HG03196 (cell line): Measurements from ENCODE around the gene SLC9A8.

Experiments
- ATAC-seq: cut with Tn5 transposase; IDR thresholded peaks from one replicate; pipeline ENCODE4 v1.9.1; 2021; ENCODE audit not compliant: unreplicated experiment

SLC9A8 gene

GRCh38 chr20:49874696-49875095 lies 62.1 kb downstream of the SLC9A8 start:
- ATAC-seq, result no peak

- no peak for ATAC-seq
Observed at GRCh38 chr20:49877386-49877921, 64.8 kb downstream of the SLC9A8 start.

GRCh38 chr20:49878977-49879376 lies 66.3 kb downstream of the SLC9A8 start:
- ATAC-seq, result no peak

GRCh38 chr20:49880177-49880576 lies 67.5 kb downstream of the SLC9A8 start:
- ATAC-seq, result no peak

DNA sequence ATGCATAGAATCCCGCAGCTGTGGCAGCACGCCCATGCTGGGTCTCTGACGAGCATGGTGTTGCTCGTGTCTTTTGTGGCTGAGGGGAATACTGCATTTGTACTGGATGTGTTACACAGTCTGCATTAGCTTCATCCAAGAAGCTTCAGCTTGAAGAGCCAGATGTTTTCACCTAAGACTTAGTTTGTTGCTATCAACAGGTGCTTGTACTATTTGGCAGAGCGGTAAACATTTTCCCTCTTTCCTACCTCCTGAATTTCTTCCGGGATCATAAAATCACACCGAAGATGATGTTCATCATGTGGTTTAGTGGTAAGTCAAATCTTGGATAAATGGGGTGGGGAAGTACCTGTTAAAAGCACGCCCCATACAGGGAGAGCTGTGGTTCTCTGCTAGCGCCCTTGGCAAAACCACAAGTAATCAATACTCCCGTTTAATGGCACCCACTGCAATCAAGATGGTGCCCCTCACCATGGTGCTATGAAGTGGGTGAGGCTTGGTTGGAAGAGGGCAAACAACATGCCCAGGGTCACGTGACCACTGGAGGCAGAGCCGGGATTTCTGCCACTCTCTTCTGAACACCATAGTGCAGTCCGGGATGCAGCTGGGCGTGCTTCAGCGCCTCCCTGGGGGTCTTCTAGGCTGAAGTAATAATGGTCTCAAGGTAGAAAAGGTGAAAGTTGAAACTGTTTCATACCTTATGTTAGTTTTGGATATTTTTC lies 68.3 kb downstream of the SLC9A8 start:
- ATAC-seq, result no peak

DNA sequence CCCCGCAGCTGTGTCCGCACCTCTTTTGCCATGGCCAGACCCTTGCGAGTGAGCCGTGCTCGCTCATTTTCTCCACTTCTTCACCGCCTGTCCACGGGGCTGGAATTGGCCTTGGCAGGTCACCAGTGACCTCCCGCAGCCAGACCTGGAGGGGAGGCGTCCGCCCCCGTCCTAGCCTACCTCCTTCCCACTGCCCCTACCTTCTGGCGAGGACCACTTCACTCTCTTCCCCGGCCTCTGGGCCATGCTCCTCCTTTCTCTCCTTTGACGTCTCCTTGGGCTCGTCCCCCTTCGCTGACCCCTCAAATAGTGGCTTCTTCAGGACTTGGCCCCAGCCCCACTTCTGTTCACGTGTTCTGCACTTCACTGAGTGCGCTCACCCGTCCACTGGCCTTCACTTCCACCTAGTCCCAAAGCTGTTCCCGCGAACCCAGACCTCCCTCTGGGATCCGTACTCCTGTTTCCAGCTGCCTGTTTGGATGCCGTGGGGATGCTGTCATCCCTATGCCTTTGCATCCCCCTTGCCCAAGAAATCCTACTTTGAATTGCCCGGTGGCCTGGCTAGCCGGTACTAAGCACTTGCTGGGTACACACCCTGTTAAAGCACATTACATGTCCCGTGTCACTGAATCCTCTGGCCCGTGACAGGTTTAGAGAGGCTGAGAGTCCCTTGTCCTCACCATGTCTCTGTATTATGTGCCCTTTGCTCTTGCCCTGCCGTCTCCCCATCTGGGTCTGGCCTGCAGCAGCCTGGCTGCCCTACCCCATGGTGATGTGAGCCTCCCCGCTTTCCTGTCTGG lies 69.7 kb downstream of the SLC9A8 start:
- no peak for ATAC-seq

- ATAC-seq, result no peak
Observed at GRCh38 chr20:49883246-49883802, 70.7 kb downstream of the SLC9A8 start.

DNA sequence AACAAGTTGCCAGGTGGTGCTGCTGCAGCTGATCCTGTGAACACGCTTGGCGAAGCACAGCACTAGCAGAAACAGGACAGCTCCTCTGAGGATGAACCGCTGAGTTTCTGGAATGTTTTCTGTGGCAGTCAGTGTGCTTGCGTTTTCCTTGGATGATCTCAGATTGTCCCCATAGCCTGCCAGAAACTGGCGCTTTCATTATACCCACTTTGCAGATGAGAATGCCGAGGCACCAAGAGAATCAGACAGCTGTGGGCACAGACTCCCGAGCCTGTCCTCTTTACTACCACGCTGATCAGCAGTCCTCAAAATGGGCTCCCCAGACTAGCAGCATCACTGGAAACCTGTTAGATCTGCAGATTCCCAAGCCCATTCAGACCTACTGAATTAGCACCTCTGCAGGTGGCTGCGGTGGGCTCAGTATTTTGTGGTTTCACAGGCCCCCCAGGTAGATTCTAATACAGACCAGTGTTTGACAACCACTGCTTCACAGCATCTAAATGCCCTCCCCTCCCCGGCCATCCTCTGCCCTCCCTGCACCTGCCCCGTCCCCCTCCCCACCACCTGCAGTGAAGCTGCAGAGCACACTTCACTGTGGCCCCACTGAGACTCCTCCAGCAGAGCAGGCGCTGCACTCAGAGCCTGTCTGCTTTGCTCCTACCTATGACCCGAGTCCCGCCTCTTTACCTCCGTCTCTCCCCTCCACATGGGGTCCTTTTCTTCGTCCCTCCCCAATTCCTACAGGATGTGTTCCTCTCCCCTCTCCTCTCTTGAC lies 73.1 kb downstream of the SLC9A8 start:
- no peak for ATAC-seq

GRCh38 chr20:49886571-49887213 lies 74.1 kb downstream of the SLC9A8 start:
- ATAC-seq, result no peak

GRCh38 chr20:49887251-49888211 lies 74.9 kb downstream of the SLC9A8 start:
- no peak for ATAC-seq

DNA sequence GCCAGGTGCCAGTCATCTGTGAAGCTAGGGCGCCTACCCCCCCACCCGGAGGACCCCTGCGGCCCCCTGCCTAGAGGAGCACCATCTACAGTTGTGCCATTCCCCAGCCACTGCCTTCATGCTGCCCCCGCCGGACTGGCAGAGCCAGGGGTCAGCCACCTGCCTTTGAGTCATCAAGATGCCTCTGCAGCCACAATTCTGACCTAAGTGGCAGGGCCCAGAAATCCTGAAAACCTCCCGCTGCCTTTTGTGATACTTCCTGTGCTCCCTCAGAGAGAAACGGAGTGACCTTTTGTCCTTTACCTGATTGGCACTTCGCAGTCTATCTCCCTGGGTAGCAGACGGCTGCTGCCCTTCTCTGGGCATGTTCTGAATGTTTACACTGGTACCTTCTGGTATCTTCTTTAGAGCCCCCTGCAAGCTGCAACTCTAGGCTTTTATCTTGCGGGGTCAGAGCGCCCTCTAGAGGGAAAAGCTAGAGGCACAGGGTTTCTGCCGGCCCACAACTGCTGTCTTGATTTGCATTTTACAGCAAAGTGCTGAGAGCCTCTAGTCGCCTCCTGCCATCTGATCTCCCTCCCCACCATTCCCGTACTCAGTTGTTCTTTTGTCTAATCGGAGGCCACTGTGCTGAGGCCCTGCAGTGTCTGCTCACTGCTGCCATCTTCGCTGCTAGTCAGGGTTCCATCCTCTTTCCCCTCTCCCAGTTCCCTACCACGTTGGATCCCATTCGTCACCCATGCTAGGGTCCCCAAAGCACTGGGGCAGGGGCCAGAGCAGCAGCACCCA lies 75.8 kb downstream of the SLC9A8 start:
- no peak for ATAC-seq

DNA sequence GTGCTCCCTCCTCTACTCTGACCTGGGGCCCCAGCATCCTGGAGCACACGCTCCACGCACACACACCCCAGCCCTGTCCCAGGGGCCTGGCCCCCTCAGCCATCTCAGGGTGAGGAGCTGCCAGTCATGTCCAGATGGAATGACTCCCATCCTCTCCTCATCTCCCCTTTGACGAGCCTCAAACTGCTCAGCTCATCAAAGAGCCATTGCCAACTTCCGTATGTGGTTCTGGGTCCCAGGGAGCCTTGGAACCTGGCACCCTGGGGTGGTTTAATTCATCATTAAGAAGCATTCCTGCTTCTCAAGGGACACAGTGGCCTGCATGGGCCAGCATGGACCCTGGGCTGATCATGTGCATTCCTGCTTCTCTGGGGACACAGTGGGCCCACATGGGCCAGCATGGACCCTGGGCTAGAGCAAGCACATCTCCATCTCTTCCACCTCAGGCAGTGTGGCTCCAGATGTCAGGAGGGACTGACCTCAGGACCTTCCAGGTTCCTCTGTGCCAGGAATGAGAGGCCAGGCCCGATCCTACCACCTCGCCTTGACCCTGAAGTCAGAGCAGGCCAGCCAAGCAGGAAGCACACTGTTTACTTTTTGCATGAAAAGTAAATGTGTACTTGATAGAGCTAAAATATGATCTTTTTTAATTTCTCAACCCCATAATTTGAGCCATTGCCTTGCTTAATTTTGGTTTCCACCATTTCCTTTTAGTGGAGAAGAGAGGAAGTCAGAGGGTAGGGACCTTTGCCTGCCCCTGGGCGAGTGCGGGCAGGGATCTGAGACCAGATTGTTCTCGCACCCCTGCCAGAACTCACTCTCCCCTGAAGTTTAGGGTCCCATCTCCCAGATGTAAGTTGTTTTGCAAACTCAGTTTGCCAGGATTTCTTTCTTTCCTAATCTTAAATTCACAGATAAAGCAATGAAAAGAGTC lies 76.6 kb downstream of the SLC9A8 start:
- no peak for ATAC-seq

GRCh38 chr20:49889935-49890333 lies 77.3 kb downstream of the SLC9A8 start:
- no peak for ATAC-seq

DNA sequence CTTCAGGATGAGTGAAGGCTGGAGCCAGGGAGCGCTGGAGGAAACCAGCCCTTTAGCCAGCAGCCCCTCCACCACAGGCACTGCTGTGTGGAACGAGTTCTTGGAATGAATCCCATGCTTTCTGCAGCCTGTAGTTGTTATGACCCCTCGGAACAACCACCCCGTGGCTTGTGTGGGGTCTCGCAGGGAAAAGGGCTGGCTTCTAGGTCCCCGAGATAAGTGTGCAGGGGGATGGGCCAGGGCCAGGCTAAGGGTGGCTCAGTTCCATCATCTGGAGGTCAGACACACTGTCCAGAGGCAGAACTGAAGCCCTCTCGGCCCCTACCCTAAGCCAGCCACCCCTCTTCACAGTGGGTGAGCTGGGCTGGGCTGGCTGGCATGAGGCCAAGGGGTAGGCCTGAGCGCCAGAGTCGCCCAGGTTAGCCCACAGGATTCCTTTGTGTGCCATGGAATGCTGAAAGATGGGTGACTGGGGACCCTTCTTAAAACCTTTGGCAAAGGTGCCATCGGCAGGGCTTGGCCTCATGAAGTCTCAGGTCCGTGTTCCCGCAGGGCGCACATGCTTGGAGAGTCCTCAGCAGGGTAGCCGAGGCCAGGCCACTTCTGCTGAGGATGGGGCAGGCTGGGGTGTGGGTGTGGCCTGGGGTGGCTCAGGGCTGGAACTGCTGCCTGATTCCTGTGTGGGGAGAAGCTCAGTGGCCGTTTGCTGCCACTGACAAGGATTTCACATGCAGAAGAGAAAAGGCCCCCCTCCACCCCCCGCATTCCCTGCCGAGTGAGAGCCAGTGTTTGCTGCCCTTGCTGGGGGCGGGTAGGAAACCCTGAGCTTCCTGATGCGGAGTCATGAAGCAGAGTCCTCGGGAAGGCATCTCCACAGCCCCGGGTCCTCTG lies 78.1 kb downstream of the SLC9A8 start:
- no peak for ATAC-seq

GRCh38 chr20:49891476-49892110 lies 79.0 kb downstream of the SLC9A8 start:
- no peak for ATAC-seq

DNA sequence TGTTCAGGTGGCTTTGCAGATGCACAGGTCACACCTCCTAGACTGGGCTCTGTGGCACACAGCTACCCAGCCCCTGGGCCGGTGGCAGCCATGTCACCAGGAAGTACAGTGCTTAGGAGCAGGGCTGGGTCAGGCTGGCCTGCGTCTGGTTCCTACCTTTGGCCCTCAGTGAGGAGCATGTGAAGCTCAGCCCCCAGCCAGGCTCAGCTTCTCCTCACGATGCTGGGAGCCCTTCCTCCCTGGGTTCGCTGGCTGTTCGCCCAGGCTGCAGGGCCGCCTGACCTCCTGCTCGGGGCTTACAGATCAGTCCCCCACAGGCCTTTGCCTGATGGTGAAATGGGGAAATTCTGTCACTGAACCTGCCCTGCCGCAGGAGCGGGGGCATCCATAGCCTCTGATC lies 79.6 kb downstream of the SLC9A8 start:
- no peak for ATAC-seq
